ENCODE data around the gene TRABD. TPM values are rescaled to one million over a fixed set of nuclear protein-coding genes. Genes with fewer than 3 reads are reported as not detected.

Gene TRABD
- polyA plus RNA-seq, 1 donor from 2014 or later: 31.8 TPM

- Histone ChIP-seq H2AFZ (ENCODE audit: low read depth, low read length) (no peak overlapping the region), H3K4me3 (ENCODE audit: low read length) (no peak overlapping the region), H3K4me2 (ENCODE audit: low read length) (no peak overlapping the region)
These were observed 1.5 kb upstream of the TRABD start for GRCh38 chr22:50184004-50184901.

More at GRCh38 chr22:50184004-50184901, 1.5 kb upstream of the TRABD start:
- no peak for TF ChIP-seq RAD21 (conservative IDR thresholded peaks at IDR 0.05)
- TF ChIP-seq EZH2 (IDR thresholded peaks at IDR 0.05; ENCODE audit: borderline replicate concordance, insufficient read depth, low read length, poor library complexity, severe bottlenecking): no peak
- TF ChIP-seq REST (IDR thresholded peaks at IDR 0.05; ENCODE audit: borderline replicate concordance): no peak
- TF ChIP-seq SMC3 (conservative IDR thresholded peaks at IDR 0.05; ENCODE audit: poor library complexity): no peak
- no peak for TF ChIP-seq TAF1 (IDR thresholded peaks at IDR 0.05; ENCODE audit: low read depth)
- TF ChIP-seq POLR2AphosphoS5 (IDR thresholded peaks at IDR 0.05): no peak
- TF ChIP-seq MXI1 (conservative IDR thresholded peaks at IDR 0.05; ENCODE audit: poor library complexity, severe bottlenecking): no peak
- TF ChIP-seq CTCF (IDR thresholded peaks at IDR 0.05; ENCODE audit: poor library complexity, severe bottlenecking): no peak
- TF ChIP-seq EP300 (conservative IDR thresholded peaks at IDR 0.05; ENCODE audit: poor library complexity, severe bottlenecking): no peak
- Histone ChIP-seq H3K9me2 (ENCODE audit: insufficient read depth, low read length) (no peaks in the 10 kb centered on the region), H3K79me2 (replicated peaks; ENCODE audit: insufficient read depth, low read length) (peaks cover 2% of the 10 kb centered on the region), H3K9me3 (ENCODE audit: low read length) (no peaks in the 10 kb centered on the region), H3F3A (ENCODE audit: insufficient read depth, low read length, poor library complexity, severe bottlenecking) (no peaks in the 10 kb centered on the region), H3K27ac (ENCODE audit: low read length) (no peak overlapping the region), H4K20me1 (ENCODE audit: insufficient read depth) (no peaks in the 10 kb centered on the region), H3K9ac (ENCODE audit: low read length) (no peak overlapping the region), H3K27me3 (ENCODE audit: insufficient read depth, low read depth, low read length) (no peaks in the 10 kb centered on the region), H3K36me3 (ENCODE audit: insufficient read depth, low read length) (no peaks in the 10 kb centered on the region)

Data from neural cell (in vitro differentiated cells).